Thyroid gland (tissue), 4 donors: ENCODE results near the gene RDH13.

Experiments
- POLR2A ChIP-seq, 2 donors: fragments of 450-650 bp; IDR thresholded peaks; one replicate each; pipeline ENCODE4 v1.6.1; 2017; ENCODE audit warnings: antibody characterized with exemption in 2 of 2, mild to moderate bottlenecking in 2 of 2, moderate library complexity in 1 of 2
- TF ChIP-seq, protein P1 (sequence below), 6 experiments: fragments of 200-600 bp in 3 of 6; fragments of 450-650 bp in 3 of 6; sonication (generic) in 3 of 6; IDR thresholded peaks; one replicate each; pipeline ENCODE4 v1.5.1; 2016 to 2019; ENCODE audit warnings: antibody characterized with exemption in 6 of 6, mild to moderate bottlenecking in 2 of 6, inconsistent platforms in 1 of 6, moderate library complexity in 1 of 6

DNA sequence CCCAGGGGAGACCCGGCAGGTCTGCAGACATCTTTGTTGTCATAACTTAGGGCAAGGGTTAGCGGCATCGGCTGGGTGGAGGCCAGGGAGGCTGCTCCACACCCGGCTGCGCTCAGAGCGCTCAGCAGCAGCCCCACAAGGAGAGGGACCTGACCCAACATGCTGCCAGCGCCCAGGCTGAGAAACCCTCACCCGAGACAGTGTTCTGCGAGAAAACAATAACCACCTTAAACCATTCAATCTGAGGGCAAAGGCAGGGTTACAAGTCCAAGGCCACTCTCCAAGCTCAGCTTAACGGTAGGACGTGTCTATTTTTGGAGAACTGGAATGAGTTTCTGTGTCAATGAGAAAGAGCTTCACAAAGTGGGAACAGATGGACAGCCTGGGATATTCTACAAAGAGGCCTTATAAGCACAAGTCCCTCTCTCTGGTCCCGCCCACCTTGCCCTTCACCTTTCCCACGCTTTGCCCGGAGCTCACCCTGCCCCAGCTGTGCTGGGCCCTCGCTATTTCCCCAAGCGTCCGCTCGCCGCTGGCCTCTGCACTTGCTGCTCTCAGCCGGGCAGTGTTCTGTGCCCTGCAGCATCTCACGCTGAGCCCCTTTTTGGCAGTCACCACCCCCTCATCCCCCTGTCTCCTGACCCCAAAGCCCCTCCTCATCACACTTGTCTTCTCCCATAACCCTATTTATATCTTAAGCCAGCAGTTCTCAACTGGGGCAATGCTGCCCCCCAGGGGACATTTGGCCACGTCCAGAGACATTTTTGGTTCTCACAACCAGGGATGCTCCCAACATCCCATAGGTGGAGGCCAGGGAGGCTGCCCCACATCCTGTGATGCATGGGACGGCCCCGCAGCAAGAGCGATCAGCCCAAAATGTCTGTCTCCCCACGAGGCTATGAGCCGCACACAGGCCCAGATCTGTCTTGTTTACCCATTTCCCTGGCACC lies 36.9 kb upstream of the RDH13 start:
- TF ChIP-seq, protein P1, sequence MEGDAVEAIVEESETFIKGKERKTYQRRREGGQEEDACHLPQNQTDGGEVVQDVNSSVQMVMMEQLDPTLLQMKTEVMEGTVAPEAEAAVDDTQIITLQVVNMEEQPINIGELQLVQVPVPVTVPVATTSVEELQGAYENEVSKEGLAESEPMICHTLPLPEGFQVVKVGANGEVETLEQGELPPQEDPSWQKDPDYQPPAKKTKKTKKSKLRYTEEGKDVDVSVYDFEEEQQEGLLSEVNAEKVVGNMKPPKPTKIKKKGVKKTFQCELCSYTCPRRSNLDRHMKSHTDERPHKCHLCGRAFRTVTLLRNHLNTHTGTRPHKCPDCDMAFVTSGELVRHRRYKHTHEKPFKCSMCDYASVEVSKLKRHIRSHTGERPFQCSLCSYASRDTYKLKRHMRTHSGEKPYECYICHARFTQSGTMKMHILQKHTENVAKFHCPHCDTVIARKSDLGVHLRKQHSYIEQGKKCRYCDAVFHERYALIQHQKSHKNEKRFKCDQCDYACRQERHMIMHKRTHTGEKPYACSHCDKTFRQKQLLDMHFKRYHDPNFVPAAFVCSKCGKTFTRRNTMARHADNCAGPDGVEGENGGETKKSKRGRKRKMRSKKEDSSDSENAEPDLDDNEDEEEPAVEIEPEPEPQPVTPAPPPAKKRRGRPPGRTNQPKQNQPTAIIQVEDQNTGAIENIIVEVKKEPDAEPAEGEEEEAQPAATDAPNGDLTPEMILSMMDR (IDR thresholded peaks at IDR 0.05): no peak
- no peak for TF ChIP-seq POLR2A (IDR thresholded peaks at IDR 0.05)
